Endometrial microvascular endothelial cells (primary cell): ENCODE data around the gene TLCD1. TPM values are rescaled to one million over a fixed set of nuclear protein-coding genes. Genes with fewer than 3 reads are reported as not detected.

Experiments used
- in situ Hi-C: cut with HindIII; loops from 2 replicates; pipeline ENCODE4 v1.10.0; 2017; ENCODE audit warnings: low sequenced_read_pairs, low pct_unique_long_range_greater_than_20kb; ENCODE audit errors: inconsistent ontology term
- total RNA-seq: library from RNA; depleted of rRNA; stranded (reverse); fragments of >200 nt; gene quantifications from one replicate; pipeline ENCODE4 v1.2.3, GENCODE V29; 2015; ENCODE audit errors: inconsistent ontology term

TLCD1 gene, protein sequence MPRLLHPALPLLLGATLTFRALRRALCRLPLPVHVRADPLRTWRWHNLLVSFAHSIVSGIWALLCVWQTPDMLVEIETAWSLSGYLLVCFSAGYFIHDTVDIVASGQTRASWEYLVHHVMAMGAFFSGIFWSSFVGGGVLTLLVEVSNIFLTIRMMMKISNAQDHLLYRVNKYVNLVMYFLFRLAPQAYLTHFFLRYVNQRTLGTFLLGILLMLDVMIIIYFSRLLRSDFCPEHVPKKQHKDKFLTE
- total RNA-seq = 7.7 TPM

DNA sequence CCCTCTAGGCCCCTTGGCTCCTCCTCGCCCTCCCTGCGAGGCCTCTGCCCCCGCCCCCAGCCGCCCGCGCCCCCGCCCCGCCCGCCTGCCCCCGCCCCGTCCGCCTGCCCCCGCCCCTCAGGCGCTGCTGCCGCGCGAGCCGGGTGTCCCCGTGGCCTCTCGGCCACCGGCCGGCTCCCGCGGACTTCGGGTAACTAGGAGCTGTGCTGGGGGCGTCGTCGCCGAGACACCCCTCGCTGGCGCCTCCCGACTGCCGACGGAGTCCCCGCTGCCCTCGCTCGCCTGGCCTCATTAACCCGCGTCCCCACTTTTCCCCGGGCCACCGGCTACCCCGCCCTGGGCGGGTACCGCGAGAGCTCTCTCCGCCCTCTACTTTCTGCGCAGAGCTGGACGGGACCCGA, at the start of gene TLCD1:
TLCD1 (minus strand) TSS at position 8 of the 401 bp plus-strand sequence. CDS start 136 bp downstream, outside the sequence.
- in situ Hi-C loops = no loop called here

DNA sequence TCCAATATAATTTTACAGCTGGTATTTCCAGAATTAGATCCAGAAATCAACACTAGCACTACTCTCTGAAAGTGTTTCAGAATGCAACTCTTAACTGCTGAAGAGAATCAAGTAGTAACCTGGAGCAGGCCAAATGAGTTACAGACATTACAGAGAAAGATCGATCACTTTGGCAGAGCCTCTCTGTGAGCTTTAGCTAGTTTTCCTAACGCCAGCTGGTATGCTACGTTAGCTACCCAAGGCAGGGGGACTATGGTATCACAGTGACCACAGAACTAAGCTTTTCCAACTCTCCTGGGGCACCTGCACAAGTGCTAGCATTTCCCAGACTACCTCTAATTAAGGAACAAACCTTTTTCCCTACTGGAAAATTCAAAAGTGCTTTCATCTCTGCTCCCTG, 48.2 kb upstream of the TLCD1 start:
- in situ Hi-C loops = no loop called here

DNA sequence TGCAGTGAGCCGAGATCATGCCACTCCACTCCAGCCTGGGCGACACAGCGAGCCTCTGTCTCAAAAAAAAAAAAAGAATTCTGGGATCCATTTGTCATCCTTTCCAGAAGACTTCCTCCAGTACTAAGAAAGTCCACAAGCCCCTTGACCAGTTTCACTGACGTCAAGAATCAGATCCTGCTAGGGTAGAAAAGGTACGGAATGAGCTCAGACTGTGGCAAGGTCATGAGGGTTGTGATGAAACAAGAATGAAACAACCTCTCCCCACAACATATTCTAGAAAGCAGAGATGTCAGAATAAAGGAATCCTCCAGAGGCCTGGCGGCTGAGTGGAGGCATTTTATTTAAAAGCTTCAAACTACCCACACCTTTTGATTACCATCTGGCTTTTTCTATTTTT, 47.7 kb upstream of the TLCD1 start:
- in situ Hi-C loops = no loop called here

DNA sequence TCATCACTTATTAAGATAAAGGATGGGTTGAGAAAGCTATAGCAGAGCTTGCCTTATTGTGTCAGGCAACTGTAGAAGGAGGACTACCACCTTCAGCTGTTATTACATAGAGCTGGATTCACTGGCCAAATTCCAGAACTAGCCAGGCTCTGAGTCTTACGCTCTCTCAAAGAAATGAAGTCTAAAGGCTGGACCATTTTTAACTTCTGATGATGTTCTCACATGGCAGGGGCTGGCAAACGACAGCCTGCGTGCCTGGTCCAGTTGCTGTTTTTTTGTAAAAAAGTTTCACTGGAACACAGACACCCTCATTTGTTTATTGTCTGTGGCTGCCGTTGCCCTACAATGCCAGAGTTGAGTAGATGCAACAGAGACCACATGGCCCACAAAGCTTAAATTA, 39.0 kb upstream of the TLCD1 start:
- in situ Hi-C loops = no loop called here

DNA sequence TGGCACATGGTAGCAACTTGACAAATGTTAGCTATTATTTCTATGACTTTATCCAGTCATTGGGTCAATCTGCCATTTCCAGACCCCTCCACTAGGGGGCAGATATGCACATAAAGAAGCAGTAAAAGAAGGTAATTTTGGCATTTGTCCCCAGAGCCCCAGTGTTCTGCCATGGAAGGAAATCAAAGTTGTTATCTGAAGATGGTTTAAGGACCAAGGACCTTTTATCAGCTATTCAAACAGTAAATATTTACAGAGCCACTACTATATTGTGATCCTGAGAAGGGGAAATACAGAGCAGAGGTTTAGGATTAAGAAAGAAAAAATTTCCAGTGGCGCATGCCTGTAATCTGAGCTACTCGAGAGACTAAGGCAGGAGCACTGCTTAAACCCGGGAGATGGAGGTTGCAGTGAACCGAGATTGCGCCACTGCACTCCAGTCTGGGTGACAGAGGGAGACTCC, 37.8 kb upstream of the TLCD1 start:
- in situ Hi-C loops = no loop called here

DNA sequence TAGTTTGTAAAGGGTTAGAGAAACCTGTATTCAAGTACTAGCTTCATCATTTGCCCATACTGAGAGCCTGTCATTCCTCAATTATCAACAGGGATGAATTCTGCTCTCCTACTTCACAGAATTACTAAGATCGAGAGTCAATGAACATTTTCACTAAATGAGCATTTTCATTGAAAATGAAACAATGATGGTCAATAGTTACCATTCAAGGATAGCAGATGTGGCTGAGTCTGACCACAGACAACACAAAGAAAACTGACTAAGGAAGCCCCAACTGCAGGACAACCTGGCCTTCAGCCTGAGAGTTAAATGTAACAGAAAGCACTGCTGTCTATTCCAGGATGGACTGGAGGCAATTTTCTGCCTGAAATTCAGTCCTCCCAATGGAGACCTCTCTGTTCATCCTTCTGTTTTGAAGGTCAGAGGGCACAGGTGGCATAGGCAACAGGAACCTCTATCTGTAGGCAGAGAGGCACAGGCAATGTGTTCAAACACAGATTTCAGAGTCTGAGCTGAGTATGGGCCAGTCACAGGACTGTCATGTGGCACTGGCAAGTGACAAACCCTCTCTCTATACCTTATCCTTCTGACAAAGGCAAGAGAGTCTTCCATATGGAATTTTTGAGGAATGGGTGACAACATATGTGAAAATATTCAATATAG, 37.2 kb upstream of the TLCD1 start:
- in situ Hi-C loops = no loop called here

DNA sequence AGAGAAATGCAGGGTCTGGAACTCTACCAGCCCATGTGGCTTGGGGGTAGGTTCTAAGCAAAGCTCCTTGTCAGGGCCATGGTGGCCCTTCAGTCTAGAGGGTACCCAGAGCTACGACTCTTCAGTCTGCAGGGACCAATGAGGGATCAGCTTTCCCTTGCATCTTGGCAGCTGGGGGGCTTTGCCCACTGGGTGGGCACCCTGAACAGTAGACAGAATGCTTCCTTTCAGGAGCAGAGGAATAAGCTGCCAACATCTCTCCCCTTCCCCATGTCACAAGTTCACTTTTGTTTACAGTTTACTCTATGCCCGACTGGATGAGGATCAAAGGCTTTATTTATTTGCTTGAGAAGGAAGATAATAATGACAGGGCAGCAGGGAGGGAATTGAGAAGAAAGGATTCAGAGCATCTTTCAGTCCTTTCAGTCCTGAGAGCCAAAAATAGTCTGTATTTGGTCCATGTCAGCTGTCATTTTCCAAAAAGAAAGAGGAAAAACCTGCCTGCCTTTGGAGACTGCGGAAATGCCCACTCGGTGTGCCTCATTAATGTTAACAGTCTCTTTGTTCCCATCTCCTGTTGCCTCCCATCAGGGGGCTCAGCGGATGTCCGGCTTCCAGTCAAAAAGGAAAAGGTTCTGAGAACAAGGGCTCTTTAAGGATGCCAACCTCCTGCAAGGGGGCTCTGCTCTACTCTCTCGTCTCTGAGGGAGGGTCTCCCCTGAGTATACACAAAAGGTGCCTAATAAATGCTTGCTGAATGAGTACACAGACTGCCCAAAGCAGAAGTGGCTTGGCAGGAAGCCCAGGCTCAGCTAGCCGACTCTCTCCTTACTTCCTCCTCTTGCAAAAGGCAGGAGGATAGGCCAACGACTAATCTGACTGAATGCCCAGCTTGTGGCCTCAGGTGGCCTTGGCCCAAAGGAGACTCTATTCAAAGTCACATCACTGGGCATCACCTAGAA, 34.8 kb upstream of the TLCD1 start:
- in situ Hi-C loops = no loop called here

DNA sequence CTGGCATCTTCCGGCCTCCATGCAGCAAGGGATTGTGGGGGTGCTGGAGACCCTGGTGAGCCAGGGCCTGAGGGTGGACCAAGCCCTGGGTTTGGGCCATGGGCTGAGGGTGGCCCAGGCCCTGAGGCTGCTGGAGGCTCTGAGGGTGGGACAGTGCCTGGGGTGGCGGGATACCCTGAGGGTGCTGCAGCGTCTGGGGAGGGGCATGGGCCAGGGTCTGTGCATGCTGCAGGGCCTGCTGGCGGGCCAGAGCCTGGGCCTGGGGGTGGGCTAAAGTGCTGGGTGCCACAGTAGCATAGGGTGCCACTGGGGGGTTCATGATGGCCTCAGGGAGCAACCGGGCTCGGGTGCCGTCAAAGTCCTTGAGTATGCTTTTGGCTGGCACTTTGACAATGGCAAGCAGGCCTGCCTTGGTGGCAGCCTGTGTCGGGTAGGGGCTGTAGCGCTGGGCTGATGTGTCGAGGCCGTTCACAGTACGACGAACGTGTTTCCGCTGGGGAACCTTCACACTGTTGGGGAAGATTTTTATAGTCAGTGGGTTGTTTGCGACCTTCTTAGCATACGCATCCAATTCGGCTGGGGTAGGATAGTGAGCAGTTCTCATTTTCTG, 33.3 kb upstream of the TLCD1 start:
- in situ Hi-C loops = no loop called here

DNA sequence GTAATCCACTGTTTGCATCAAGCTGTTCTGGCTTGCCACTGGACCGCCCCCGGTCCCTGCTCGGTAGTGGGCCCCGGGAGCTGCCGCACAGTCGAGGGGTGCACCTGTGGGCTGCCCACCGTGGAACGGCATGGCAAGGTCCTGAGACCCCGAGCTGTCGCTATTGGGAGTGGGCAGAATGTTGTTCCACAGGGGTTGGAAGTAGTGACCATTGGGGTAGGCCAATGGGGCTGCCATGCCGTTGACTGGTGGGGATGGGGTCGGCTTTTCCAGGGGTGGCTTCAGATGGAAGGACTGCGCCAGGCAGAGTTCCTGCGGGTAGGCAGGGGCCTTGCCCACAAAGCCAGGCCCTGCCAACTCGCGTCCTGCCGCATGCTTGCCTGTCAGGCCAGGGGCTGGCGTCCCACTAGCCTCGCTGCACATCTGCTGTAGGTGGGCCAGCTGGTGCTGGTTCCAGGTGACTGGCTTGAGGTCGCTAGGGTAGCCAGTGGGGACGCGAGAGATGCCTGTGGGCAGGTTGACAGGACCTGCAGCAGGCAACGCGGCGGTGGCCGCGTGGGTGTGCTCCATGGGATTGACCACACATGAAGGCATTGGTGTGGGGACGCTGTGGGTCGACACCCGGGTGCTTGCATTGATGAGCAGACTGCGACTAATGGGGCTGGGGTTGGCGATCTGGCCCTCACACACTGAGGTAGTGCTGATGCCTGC, 32.5 kb upstream of the TLCD1 start:
- in situ Hi-C loops = no loop called here

DNA sequence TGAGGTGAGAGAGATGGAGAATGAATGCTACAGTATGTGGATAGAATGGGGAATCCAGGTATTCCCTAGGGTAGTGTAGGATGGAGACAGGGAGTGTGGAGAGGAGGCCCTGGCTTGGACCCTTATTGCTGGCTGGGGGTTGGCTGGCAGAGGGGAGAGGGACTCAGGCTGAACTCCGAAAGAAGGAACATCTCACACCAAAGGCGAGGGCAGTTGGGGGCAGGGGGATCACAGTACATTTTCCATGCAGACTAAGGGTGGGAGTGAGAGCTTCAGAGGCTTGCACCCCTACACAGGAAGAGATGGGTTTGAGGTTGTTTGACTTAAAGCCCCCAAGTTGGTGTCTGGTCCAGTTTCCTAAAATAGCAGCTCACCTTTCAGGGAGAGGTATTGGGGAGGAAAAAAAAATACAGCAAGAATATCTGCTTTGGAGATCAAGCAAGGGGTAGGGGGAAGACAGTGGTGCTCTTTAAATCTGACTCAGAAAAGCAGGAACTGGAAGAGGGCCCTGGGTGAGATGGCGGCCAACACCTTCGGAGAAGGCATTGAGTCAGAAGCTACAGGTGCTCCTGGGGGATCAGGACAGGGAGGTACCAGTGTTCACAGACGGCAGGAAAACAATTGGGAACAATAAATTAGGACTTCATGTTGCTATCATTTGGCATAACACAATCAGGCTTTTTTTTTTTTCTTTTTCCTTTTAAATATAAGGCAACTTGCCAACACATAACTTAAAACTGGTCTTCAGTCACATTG, 30.2 kb upstream of the TLCD1 start:
- in situ Hi-C loops = no loop called here

DNA sequence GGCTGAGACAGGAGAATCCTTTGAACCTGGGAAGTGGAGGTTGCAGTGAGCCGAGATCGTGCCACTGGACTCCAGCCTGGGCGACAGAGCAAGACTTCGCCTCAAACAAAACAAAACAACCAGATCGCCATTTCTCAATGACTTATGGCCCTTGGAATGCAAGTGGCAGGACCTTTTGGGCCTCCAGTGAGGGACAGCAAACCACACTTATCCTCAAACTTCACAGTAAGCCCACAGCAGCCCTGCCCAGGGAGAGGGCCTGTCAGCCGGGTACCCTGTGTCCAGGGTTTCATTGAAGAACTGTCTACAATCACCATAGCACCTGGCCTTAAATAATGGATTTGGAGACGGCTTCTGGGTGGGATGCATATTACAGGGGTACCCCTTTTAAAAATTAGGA, 29.5 kb upstream of the TLCD1 start:
- in situ Hi-C loops = no loop called here

DNA sequence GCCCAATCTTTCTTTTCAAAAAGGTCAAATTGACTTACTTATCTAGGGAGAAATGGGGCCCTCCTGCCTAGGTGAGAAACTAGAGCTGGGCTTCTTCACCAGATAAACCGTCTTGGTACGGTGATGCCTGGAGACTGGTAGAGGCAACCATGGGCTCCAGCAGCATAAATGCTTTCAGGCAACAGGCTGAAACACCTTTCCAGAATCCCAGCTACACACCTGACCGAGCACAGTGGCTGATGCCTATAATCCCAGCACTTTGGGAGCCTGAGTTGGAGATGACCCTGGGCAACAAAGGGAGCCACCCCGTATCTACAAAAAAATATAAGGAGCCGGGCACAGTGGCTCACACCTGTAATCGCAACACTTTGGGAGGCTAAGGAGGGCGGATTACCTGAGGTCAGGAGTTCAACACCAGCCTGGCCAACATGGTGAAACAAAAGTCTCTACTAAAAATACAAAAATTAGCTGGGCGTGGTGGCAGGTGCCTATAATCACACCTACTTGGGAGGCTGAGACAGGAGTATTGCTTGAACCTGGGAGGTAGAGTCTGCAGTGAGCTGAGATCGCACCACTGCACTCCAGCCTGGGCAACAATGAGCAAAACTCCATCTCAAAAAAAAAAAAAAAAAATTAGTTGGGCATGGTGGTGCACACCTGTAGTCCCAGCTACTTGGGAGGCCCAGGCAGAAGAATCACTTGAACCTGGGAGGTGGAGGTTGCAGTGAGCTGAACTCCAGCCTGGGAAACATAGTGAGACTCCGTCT, 25.8 kb upstream of the TLCD1 start:
- in situ Hi-C loops = no loop called here

DNA sequence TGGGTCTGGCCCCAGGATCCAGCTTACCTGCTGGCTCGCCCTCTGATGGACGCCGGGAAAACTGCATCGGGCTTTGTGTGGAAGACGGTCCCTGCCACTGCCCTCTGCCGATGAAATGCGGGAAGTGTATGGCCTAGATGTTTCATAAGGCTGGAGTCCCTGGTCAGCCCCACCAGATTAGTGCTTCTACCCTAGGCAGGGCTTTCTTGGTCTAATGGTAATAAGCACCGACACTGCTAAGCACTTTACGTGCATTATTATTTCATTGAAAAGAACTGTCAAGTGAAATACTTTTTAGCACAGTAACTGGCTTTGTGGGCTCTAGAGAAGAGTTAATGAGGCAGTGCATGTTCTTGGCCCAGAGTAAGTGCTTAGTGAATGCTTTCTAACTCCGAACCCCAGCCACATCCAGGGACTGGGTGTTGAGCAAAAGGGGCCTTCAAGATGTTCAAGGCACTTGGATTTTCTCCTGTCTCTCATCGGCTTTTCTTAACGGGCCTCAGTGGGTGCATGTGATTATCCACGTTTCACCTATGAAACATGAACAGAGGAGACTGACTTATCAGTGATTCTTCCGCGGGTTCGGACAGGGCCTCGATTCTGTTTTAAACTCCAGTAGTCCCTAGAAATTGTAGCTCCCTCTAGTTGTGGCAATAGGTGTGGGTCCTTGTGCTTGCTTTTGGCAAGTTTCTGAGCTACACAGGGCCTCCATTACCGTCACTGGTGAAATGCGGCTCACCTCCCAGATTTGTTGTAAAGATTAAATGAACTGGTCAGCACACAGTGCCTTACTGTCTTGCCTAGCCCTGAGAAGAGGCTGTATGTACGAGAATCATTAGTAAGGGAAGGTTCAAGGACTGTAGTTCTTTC, 24.4 kb upstream of the TLCD1 start:
- in situ Hi-C loops = no loop called here

DNA sequence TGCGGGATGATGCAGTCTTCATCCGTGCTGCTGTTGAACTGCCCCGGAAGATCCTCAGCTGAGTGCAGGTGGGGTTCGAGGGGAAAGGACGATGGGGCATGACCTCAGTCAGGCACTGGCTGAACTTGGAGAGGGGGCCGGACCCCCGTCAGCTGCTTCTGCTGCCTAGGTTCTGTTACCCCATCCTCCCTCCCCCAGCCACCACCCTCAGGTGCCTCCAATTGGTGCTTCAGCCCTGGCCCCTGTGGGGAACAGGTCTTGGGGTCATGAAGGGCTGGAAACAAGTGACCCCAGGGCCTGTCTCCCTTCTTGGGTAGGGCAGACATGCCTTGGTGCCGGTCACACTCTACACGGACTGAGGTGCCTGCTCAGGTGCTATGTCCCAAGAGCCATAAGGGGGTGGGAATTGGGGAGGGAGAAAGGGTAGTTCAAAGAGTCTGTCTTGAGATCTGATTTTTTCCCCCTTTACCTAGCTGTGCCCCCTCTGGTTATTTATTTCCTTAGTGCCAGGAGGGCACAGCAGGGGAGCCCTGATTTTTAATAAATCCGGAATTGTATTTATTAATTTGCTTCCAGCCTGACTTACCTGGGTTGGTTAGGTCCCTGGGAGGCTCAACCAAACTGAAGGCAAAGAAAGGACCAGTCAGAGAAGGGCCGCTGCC, 23.6 kb upstream of the TLCD1 start:
- in situ Hi-C loops = no loop called here

DNA sequence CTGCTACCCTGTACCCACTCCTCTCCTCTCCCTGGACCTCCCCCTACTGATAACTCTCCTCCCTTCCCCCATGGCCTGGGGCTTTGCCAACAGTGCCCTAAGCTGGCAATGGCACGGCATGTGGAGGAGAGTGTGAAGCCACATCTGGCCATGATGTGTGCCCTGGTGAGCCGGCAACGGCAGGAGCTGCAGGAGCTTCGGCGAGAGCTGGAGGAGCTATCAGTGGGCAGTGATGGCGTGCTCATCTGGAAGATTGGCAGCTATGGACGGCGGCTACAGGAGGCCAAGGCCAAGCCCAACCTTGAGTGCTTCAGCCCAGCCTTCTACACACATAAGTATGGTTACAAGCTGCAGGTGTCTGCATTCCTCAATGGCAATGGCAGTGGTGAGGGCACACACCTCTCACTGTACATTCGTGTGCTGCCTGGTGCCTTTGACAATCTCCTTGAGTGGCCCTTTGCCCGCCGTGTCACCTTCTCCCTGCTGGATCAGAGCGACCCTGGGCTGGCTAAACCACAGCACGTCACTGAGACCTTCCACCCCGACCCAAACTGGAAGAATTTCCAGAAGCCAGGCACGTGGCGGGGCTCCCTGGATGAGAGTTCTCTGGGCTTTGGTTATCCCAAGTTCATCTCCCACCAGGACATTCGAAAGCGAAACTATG, 23.0 kb upstream of the TLCD1 start:
- in situ Hi-C loops = no loop called here
